HG02678 (cell line): ENCODE measurements around the gene TUBG1.

Source experiments
- ATAC-seq: cut with Tn5 transposase; IDR thresholded peaks from one replicate; pipeline ENCODE4 v1.9.1; 2021; ENCODE audit warnings: mild to moderate bottlenecking, moderate library complexity; ENCODE audit not compliant: unreplicated experiment

Gene TUBG1

DNA sequence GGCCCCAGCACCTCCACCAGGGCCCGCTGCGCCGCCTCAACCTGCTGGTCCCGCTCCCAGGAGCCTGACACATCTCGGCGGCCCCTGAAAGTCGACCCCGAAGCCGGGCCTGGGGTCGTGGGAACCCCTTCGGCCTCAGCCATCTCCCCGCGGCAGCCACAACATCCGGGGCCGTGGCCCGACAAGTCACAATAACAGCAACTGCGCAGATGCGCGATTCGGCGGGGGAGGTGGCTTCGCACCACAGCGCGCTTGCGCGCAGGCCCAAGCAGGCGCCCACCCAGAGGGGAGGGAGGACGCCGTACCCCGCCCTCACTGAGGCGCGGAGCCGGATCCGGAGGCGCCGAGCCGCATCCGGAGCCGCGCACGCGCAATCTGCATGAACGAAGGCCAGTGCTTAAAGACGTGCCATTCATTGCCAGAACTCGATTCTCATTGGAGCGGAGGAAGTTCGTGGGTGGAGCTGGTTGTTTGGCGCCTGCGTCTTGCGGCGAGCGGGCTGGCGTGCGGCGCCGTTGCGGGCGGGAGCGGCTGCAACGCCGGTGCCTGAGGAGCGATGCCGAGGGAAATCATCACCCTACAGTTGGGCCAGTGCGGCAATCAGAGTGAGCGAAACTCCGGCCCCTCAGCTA is at the start of gene TUBG1, which contains the start of gene RETREG3:
Gene TUBG1 (plus strand): TSS at position 502 of the 632 bp plus-strand sequence. CDS start 55 bp downstream, at position 557.
Gene RETREG3 (minus strand): TSS at position 193 of the 632 bp plus-strand sequence. CDS start 50 bp downstream, at position 143.
- ATAC-seq, result peak; percentile 93

DNA sequence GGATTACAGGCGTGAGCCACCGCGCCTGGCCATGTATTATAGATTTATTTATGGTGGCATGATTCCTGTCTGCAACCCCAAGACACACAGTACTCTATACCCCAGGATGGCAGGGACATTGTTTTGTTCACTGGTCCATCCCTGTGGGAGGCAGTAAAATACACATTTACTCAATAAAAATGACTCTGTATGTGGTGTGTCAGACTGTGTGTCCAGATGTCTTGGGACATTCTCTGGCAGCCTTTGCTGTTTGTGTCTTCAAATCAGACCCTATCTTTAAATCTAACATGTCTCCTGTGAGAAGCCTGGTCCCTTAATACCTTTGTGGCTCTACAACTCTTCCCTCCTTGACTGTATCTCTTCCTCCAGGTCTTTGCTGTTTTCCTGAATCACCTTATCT is 49.2 kb upstream of the TUBG1 start:
- no peak for ATAC-seq

DNA sequence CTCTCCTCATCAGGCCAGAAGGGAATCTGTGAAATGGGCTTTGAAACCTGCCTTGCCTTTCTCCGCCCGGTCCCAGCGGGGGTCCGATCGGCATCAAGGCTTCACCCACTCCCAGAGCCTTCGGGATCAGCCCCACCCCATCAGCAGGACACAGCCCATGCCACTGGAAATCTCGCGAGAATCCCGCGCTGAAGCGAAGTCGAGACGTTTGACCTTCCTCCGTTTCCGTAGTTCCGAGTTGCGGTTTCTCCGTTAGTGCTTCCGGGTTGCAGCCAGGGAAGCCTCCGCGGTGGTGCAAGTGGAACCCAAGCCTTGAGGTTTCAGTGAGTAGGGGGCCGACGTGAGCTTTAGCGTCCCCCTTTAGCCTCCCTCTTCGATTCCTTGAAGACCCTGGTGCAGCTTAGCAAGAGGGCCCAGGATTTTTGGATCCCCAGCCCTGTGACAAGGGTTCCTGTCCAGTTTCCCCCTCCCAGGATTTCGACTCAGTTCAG is 47.5 kb upstream of the TUBG1 start, which contains the start of gene COASY:
Gene COASY (plus strand): TSS at position 252 of the 491 bp plus-strand sequence. CDS start 475 bp downstream, outside the sequence.
- ATAC-seq, result peak; percentile 58

DNA sequence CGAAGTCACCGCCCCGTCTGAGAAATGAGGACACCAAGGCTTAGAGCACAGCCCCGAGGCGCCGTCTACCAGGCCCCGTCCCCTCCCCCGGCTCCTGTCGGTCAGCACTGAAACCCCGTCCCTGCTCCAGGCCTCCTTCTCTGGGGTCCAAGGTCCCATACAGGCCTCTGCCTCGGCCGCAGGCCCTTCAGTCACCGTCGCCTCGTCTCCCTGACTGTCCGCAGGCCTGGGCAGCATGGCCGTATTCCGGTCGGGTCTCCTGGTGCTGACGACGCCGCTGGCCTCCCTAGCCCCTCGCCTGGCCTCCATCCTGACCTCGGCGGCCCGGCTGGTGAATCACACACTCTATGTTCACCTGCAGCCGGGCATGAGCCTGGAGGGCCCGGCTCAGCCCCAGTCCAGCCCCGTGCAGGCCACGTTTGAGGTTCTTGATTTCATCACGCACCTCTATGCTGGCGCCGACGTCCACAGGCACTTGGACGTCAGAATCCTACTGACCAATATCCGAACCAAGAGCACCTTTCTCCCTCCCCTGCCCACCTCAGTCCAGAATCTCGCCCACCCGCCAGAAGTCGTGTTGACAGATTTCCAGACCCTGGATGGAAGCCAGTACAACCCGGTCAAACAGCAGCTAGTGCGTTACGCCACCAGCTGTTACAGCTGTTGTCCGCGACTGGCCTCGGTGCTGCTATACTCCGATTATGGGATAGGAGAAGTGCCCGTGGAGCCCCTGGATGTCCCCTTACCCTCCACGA is 46.9 kb upstream of the TUBG1 start:
- no peak for ATAC-seq

DNA sequence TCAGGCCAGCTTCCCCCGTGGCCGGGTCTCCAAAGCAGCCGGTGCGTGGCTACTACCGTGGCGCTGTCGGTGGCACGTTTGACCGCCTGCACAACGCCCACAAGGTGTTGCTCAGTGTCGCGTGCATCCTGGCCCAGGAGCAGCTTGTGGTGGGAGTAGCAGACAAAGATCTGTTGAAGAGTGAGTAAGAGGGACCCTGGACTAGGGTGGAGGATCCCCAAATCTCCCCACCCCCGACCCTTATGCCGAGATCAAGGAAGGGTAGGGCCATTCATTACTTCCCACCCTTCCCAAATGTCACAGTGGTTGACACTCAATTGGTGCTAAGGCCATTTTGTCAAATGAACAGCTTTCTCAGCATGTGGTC is 46.4 kb upstream of the TUBG1 start:
- no peak for ATAC-seq

DNA sequence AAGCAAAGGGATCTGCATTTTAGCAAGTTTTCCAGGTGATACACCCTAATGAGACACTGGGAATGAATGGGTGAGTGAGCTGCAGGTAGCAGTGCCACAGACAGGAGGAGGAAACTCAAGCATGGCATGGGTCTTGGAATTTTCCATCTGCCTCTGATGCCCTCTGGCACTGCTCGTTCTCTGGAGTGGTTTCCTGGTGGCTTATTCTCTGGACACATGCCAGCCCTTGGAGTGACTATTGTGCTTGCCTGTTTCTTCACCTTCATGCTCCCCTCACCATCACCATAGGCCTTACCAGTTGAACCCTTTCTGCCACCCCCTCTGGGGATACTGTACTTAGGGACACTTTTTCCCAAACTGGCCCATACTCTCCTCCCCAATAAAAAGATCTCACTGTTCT is 45.9 kb upstream of the TUBG1 start:
- no peak for ATAC-seq

DNA sequence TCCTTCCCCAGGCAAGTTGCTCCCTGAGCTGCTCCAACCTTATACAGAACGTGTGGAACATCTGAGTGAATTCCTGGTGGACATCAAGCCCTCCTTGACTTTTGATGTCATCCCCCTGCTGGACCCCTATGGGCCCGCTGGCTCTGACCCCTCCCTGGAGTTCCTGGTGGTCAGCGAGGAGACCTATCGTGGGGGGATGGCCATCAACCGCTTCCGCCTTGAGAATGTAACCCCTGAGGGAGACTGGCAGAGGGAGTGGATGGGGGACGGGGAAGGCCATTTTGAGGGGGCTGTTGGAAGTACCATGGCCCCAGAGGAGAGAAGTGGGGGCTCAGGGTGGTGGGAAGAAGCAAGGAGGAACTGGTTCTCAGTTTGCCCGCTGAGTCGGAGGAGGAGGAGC is 45.5 kb upstream of the TUBG1 start:
- no peak for ATAC-seq

DNA sequence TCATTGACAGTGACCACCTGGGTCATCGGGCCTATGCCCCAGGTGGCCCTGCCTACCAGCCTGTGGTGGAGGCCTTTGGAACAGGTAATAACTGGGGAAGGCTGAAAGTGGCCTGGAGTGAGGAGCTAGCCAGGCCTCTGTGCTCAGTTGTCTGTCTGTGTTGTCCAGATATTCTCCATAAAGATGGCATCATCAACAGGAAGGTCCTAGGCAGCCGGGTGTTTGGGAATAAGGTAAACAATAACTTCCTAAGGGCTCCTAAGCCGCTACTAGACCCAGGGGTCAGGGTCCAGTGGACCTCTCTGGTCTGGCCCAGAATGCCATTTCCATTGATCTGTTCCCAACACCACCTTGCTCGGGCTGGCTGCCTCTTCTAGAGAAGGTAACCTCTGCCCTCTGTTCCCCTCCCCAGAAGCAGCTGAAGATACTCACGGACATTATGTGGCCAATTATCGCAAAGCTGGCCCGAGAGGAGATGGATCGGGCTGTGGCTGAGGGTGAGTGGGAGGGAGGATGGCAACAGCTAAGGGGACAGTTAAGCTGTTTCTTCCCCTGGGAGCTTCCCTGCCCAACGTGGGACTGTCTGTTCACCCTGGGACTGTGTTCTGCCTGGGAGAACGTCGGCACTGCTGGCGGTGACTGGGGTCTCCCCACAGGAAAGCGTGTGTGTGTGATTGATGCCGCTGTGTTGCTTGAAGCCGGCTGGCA is 44.5 kb upstream of the TUBG1 start:
- ATAC-seq, result no peak

DNA sequence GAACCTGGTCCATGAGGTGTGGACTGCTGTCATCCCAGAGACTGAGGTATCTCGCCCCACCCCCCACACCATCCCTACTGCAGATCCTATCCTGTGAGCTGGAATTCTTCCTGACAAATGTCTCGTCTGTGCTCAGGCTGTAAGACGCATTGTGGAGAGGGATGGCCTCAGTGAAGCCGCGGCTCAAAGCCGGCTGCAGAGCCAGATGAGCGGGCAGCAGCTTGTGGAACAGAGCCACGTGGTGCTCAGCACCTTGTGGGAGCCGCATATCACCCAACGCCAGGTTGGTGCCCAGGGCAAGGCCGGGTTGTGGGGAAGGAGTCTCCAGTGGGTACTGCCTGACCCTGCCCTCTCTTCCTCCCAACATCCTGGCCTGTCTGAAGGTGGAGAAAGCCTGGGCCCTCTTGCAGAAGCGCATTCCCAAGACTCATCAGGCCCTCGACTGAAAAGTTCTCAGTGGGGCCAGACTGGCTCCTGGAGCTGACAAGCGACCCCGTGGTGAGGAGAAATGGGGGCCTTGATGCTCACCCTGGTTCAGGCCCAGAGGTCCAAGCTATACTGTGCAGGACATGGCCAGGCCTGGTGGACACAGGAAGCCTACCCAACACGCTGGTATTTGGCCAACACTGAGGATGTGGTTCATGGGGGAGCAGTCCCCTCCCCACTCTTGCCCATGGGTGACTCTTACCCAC is 43.8 kb upstream of the TUBG1 start:
- ATAC-seq, result no peak

DNA sequence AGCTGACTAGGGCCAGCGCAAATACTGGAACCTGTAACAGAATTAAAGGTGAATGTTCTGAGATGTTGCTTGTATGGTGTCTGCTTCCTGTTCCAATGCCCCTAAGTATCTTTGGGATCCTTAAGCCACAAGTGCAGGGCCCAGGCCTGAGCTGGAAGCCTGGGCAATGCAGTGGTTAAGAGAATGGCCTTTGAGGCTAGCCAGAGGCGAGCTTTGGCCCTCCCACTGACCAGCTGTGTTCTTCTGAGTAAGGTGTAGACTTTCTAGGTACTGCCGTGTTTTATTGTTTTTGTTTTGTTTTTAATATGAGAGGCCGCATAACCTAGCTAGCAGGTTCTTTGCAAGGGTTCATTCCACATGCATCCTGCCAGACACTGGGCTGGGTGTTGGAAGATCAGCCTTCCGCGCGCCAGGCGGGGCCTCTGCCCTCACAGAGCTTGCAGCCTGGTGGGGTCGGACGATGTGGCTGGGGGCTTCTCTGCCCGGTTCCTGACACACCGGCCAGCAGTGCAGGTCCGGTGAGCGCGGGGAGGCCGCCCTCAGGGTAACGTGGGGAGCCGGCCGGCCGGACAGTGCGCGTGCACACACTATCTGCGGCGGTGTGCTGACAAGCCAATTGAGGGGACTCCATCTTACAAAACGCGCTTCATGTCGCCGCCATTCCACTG is 43.1 kb upstream of the TUBG1 start:
- ATAC-seq, result no peak

DNA sequence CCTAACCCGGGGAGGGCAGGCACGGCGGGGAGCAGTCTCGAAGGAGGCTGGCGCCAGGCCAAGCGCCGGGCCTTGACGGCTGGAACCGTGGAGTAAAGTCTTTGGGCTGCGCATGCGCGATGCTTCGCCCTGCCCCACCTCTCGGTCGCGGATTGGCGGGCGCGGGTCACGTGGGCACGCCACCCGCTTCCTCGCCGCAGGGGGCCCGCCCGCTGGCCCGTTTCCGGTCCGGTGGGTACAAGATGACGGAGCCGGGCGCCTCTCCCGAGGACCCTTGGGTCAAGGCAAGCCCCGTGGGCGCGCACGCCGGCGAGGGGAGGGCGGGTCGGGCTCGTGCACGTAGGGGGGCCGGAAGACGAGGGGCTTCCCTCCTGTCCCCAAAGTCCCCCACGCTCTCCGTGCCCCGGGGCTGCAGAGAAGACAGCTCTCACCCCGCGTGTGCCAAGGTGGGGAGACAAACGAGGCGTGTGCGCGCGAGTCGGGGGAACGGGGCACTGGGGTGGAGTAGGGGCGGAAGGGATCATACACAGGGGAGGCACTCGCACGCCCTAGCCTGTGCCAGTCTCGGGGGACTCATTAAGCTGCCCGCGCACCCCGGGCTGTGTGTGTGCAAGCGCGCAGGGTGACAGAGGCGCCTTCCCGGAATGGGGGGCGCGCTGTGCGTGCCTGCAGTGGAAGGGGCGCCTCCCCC is 42.5 kb upstream of the TUBG1 start, which contains the start of gene MLX:
Gene MLX (plus strand): TSS at position 218 of the 691 bp plus-strand sequence. CDS start 25 bp downstream, at position 243.
- ATAC-seq, result peak; percentile 71

DNA sequence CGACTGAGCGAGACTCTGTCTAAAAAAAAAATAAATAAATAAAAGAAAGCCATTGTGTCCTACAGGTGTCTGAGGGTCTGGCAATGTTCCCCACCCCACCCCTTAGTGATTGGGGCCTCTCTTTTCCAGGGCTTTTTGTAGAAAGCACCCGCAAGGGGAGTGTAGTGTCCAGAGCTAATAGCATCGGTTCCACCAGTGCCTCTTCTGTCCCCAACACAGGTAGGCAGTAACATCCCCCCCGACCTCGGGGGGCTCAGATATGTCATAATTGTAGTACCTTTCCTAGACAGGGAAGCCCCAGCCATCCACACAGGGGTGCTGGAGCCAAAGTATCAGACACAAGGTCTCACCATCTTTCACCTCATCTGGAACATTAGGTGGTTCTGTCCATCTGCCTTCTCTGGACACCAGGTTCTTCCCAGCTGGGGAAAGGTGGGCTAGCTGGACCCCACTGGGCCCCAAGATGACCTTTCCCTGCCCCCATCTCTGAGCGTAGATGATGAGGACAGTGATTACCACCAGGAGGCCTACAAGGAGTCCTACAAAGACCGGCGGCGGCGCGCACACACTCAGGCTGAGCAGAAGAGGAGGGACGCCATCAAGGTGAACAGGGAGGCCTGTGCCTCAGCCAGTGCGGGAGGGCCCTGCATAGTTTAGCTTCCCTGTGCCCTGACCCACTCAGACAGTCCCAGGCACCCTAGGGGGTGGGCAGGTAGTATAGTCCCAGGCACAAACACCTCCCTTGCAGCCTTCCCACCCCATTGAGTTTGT is 41.0 kb upstream of the TUBG1 start:
- ATAC-seq, result no peak

DNA sequence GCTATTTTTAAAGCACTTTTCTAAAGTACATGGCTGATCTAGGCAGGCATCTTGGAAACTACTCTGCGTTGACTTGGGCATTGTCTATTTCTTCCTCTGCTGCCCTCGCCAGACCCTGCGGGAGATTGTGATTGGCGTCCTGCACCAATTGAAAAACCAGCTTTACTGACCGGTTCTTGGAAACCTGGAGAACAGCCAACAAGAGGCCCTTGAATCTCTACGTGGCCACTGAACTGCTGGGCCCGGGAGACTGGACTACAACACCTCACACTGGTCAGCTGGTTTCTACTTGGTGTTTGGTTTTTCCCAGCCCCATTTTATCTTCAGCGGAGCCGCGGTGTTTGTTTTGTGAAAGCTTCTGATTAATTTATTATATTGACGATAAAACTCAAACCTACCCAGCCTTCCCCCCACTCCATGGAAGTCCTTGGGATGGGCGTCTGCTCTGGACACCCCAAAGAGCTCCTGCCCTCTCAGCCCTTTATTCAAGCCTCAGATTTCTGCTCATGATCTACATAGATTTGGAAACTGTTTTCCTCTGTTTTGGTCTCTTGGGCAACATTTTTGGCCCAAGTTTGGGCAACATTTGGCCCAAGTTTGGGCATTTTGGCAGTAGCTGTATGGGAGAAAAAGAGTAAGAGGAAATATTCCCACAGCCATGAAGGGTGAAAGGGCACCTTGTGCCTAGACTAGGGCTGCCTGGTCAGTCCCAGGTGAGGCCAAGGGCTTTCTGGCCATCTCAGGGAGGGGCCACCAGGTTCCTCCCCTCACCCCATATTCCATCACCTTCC is 37.9 kb upstream of the TUBG1 start:
- ATAC-seq, result no peak

DNA sequence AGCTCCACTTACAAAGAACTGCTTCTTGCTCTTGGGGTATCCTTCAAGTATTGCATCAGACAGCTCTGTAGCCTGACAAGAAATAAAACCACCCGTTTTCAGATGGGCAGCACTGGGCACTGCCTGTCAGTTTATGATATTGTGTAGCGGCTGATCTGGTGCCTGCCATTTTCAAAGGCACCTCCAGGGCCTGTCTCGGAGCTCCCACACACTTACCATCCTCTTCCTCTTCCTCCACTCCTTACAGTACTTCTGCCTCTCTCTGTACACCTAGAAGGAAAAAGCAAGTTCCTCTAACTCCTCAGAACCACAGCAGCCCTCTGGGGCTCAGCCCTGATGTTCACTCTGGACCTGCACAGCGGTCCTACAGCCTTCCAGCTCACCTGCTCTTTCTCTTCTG is 36.4 kb upstream of the TUBG1 start:
- ATAC-seq, result no peak

DNA sequence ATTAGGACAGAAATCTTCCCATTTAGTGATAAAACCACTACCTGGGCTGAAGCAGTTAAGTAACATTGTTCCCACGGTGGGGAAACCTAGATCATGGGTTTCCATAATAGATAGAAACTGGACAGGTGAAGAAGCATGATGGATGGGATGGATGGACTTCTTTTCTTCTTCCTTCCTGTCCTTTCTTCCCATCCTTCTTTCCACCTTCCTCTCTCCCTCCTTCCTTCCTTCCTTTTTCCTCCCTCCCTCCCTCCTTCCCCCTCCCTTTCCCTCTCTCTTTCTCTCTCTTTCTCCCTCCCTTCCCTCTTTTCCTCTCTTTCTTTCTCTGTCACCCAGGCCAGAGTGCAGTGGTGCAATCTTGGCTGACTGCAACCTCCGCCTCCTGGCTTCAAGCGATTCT is 35.0 kb upstream of the TUBG1 start:
- ATAC-seq, result no peak

DNA sequence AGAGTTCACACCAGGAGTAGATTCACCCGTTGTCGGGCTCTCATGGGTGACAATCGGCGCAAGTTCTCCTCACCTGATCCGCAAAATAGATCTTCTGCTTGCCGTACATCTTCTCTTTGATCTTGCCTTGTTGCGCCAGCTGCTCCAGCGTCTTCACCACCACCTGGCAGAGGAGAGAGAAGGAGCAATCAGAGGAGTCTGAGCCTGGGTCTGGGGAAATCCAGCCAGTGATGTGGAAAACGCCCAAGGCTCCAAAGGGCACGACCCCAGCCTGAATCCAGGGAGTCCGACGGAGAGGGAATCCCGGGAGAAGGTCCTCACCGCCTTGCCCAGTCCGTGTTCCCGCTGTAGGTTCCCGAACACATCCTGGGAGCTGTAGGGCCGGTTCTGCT is 32.3 kb upstream of the TUBG1 start:
- no peak for ATAC-seq

DNA sequence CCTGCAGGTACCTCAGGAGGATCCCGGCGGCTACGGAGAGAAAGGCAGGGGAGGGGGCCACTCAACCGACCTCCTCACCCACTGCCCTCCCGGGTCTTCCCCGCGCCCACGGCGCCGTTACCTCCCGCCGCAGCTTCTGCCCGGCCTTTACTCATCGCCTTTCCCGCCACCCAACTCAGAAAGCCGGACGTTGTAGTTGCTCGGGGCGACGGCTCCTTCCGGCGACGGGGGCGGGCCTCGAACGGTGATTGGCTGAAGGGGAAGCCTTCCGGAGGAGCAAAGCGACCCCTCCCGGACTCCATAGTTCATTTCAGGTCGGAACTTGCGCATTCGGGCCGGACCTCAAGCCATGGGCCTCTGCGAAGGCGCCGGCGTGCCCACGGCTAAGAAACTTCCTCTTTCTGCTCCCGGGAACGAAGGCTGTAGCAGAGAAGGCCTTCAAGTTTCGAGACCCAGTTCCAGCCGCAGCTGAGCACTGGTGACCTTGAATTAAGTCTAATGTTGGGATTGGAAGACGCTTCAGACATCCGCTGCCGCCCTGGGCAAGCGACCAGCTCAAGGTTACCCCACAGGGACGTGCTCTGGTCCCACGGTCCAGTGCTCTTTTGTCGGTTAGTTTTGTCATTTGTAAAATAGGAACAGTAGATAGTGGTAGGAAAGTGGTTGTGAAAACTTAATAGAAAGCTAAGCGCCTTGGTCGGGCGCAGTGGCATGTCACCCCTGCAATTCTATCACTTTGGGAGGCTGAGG is 31.8 kb upstream of the TUBG1 start, which contains the start of gene PSMC3IP:
Gene PSMC3IP (minus strand): TSS at position 198 of the 750 bp plus-strand sequence. CDS start 43 bp downstream, at position 155.
- peak; percentile 72 for ATAC-seq
